ENCODE results near the gene SEMA5A. TPM values are rescaled to one million over a fixed set of nuclear protein-coding genes. Genes with fewer than 3 reads are reported as not detected.

The SEMA5A gene
- total RNA-seq, 2 experiments from 2014 or later, result not detected

DNA sequence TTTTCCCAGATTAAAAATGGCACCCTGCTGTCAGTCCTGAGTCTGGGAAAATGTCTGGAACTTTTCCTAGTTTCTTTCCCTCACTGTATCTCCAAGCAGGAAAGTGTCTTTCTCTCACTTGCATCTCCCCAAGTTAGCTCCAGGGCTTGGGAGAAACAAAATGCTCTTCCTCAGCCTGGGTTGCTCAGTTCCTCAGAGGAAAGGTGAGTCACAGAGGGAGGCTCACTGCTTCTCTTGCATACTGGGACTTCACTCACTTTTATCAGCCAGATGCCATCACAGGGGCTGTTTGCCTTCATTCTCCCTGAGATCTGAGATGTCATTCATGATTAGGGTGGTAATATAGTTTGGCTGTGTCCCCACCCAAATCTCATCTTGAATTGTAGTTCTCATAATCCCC lies 519.9 kb downstream of the SEMA5A start:
- Mint-ChIP-seq H3K4me3 (no peak overlapping the region), H3K9me3 (peaks cover 21% of the 10 kb centered on the region), H3K27ac (no peak overlapping the region), H3K4me1 (ENCODE audit: low read depth) (no peaks in the 10 kb centered on the region), H3K27me3 (ENCODE audit: low read depth) (peaks cover 2% of the 10 kb centered on the region), H3K36me3 (ENCODE audit: low read depth) (peaks cover 6% of the 10 kb centered on the region)
- intact Hi-C loops (cut with micrococcal nuclease), result no loop called here
- no peak for DNase-seq
- CTCF ChIA-PET, result no interaction called here

- no peak overlapping the region for H3K27ac Mint-ChIP-seq
- peaks cover 16% of the 10 kb centered on the region for H3K9me3 Mint-ChIP-seq
- no peaks in the 10 kb centered on the region for H3K4me1 Mint-ChIP-seq (ENCODE audit: low read depth)
- intact Hi-C loops (cut with micrococcal nuclease), result no loop called here
- H3K27me3 Mint-ChIP-seq (ENCODE audit: low read depth), result no peaks in the 10 kb centered on the region
- no peak for DNase-seq
- H3K36me3 Mint-ChIP-seq (ENCODE audit: low read depth), result peaks cover 3% of the 10 kb centered on the region
- no peak overlapping the region for H3K4me3 Mint-ChIP-seq
- CTCF ChIA-PET, result no interaction called here
Measured at GRCh38 chr5:9020996-9021395, 524.9 kb downstream of the SEMA5A start.

GRCh38 chr5:9015937-9016270 lies 530.0 kb downstream of the SEMA5A start:
- H3K27ac Mint-ChIP-seq, result no peak overlapping the region
- no peak overlapping the region for H3K4me3 Mint-ChIP-seq
- no peaks in the 10 kb centered on the region for H3K36me3 Mint-ChIP-seq (ENCODE audit: low read depth)
- DNase-seq, result no peak
- no peaks in the 10 kb centered on the region for H3K4me1 Mint-ChIP-seq (ENCODE audit: low read depth)
- H3K27me3 Mint-ChIP-seq (ENCODE audit: low read depth), result no peaks in the 10 kb centered on the region
- CTCF ChIA-PET, result no interaction called here
- H3K9me3 Mint-ChIP-seq, result no peaks in the 10 kb centered on the region
- intact Hi-C loops (cut with micrococcal nuclease), result no loop called here

GRCh38 chr5:9015260-9015936 lies 530.5 kb downstream of the SEMA5A start:
- Mint-ChIP-seq H3K9me3 (no peaks in the 10 kb centered on the region), H3K4me3 (no peak overlapping the region), H3K4me1 (ENCODE audit: low read depth) (no peaks in the 10 kb centered on the region), H3K36me3 (ENCODE audit: low read depth) (no peaks in the 10 kb centered on the region), H3K27me3 (ENCODE audit: low read depth) (no peaks in the 10 kb centered on the region), H3K27ac (no peak overlapping the region)
- CTCF ChIA-PET, result no interaction called here
- intact Hi-C loops (cut with micrococcal nuclease), result no loop called here
- no peak for DNase-seq

GRCh38 chr5:9013147-9013546 lies 532.7 kb downstream of the SEMA5A start:
- CTCF ChIA-PET, result no interaction called here
- Mint-ChIP-seq H3K4me3 (no peak overlapping the region), H3K9me3 (no peaks in the 10 kb centered on the region), H3K4me1 (ENCODE audit: low read depth) (no peaks in the 10 kb centered on the region), H3K27me3 (ENCODE audit: low read depth) (peaks cover under 1% of the 10 kb centered on the region), H3K36me3 (ENCODE audit: low read depth) (no peaks in the 10 kb centered on the region), H3K27ac (no peak overlapping the region)
- intact Hi-C loops (cut with micrococcal nuclease), result no loop called here
- DNase-seq, result no peak

DNA sequence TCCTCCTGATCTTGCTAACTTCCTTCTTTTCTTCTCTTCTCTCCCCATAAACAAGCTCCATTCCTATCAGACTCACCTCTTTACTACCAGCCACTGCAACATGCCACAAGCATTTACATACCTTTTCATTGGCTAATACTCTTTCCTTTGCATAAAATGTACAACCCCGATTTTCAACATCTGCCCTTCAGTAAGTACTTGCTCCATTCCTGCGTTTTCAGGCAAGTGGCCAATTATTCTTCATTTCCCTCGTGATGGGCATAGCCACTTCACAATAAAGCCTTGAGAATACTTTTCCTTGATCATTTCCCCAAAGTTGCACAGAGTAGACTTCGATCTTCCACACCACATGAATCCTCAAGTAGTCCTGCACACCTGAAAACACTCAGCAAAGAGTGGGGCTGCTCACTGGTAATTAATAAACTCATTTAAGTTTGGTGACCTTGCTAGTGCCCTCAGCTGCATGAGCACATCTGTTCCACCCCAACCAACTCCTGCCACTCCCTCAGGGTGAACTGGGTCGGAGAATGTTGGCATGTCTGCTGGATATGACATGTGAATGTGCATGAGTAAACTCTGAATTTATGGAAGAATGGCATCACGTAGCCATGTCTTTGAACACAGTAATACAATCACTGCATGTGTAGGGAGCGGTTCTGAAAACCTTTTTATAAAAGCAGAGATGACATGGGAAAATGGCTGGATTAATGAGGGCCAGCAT lies 535.8 kb downstream of the SEMA5A start:
- intact Hi-C loops (cut with micrococcal nuclease), result no loop called here
- CTCF ChIA-PET, result no interaction called here
- Mint-ChIP-seq H3K27me3 (ENCODE audit: low read depth) (peaks cover 5% of the 10 kb centered on the region), H3K4me3 (no peak overlapping the region), H3K27ac (no peak overlapping the region), H3K36me3 (ENCODE audit: low read depth) (no peaks in the 10 kb centered on the region), H3K4me1 (ENCODE audit: low read depth) (no peaks in the 10 kb centered on the region), H3K9me3 (peaks cover 3% of the 10 kb centered on the region)
- no peak for DNase-seq

GRCh38 chr5:8997542-8998070 lies 548.3 kb downstream of the SEMA5A start:
- Mint-ChIP-seq H3K27ac (no peak overlapping the region), H3K36me3 (ENCODE audit: low read depth) (no peaks in the 10 kb centered on the region), H3K4me1 (ENCODE audit: low read depth) (no peaks in the 10 kb centered on the region), H3K4me3 (no peak overlapping the region), H3K9me3 (no peaks in the 10 kb centered on the region), H3K27me3 (ENCODE audit: low read depth) (no peaks in the 10 kb centered on the region)
- CTCF ChIA-PET, result no interaction called here
- intact Hi-C loops (cut with micrococcal nuclease), result no loop called here
- no peak for DNase-seq

- Mint-ChIP-seq H3K4me3 (no peak overlapping the region), H3K9me3 (no peaks in the 10 kb centered on the region), H3K27me3 (ENCODE audit: low read depth) (no peaks in the 10 kb centered on the region), H3K36me3 (ENCODE audit: low read depth) (no peaks in the 10 kb centered on the region), H3K4me1 (ENCODE audit: low read depth) (no peaks in the 10 kb centered on the region), H3K27ac (no peak overlapping the region)
- CTCF ChIA-PET, result no interaction called here
- intact Hi-C loops (cut with micrococcal nuclease), result no loop called here
- DNase-seq, result no peak
Measured at GRCh38 chr5:8993031-8993430, 552.8 kb downstream of the SEMA5A start.

Small RNA genes within 50 kb of the gene (microRNA-seq; reads per million reads assigned to microRNA genes)
- not detected for gene MIR4636 (ENCODE audit: borderline microRNAs expressed, borderline replicate concordance)

Other genes with a start within 250 kb of the SEMA5A start
- not detected for gene TAS2R1, start 84.3 kb upstream of the SEMA5A start, total RNA-seq